Lung (tissue), 12 donors: ENCODE results near the gene RPP30. TPM values are rescaled to one million over a fixed set of nuclear protein-coding genes. Genes with fewer than 3 reads are reported as not detected.

Source experiments
- ATAC-seq: fragments of 200-7000 bp; cut with Tn5 transposase; one replicate; pipeline ENCODE4 v1.9.1; 2020; ENCODE audit warnings: moderate number of reproducible peaks; ENCODE audit not compliant: insufficient read depth, low FRiP score
- DNase-seq, 3 donors: peaks; one replicate each; pipeline ENCODE4 v3.0.0-alpha.2; 2013 to 2017
- H3K27ac ChIP-seq, 2 donors: one replicate each; pipeline ENCODE4 v1.5.1; 2013; ENCODE audit warnings: mild to moderate bottlenecking in 2 of 2, moderate library complexity in 2 of 2, control low read depth in 1 of 2, inconsistent platforms in 1 of 2, low read depth in 1 of 2, low read length in 1 of 2
- H3K27me3 ChIP-seq, 3 donors: one replicate each; pipeline ENCODE4 v1.5.1; 2013; ENCODE audit warnings: low read length in 2 of 3; ENCODE audit not compliant: control insufficient read depth in 3 of 3, insufficient read depth in 3 of 3
- H3K36me3 ChIP-seq, 4 donors: one replicate each; pipeline ENCODE4 v1.5.1; 2013; ENCODE audit warnings: low read length in 4 of 4, mild to moderate bottlenecking in 1 of 4, moderate library complexity in 1 of 4; ENCODE audit not compliant: control insufficient read depth in 4 of 4, insufficient read depth in 4 of 4
- H3K4me1 ChIP-seq, 5 donors: one replicate each; pipeline ENCODE4 v1.5.1; 2013; ENCODE audit warnings: low read length in 5 of 5, mild to moderate bottlenecking in 2 of 5, moderate library complexity in 1 of 5; ENCODE audit not compliant: control insufficient read depth in 5 of 5, insufficient read depth in 5 of 5
- H3K4me3 ChIP-seq: one replicate; pipeline ENCODE4 v1.5.1; 2013; ENCODE audit warnings: mild to moderate bottlenecking, control low read depth, moderate library complexity
- H3K9ac ChIP-seq, 2 donors: one replicate each; pipeline ENCODE4 v1.5.1; 2013; ENCODE audit warnings: low read length in 2 of 2, control low read depth in 1 of 2; ENCODE audit not compliant: insufficient read depth in 1 of 2
- H3K9me3 ChIP-seq, 4 donors: one replicate each; pipeline ENCODE4 v1.5.1; 2013; ENCODE audit warnings: low read length in 3 of 4, mild to moderate bottlenecking in 1 of 4, moderate library complexity in 1 of 4; ENCODE audit not compliant: control insufficient read depth in 4 of 4, insufficient read depth in 3 of 4
- CTCF ChIP-seq: IDR thresholded peaks from 2 replicates; pipeline ENCODE4 v1.5.1; 2012; ENCODE audit warnings: mild to moderate bottlenecking; ENCODE audit errors: control extremely low read depth, extremely low read depth
- WGBS, 2 donors: extraction: QIAGEN DNeasy Blood & Tissue Kit; methylation state at CpG; one replicate each; pipeline ENCODE4 v1.1.7; 2013; 5-methylcytosine and 5-hydroxymethylcytosine counted together
- polyA plus RNA-seq, 2 donors: library from polyadenylated mRNA; stranded (reverse); fragments of 200-250 nt; gene quantifications; one replicate each; pipeline ENCODE4 v1.2.1, GENCODE V29; 2013
- total RNA-seq, 2 donors: library from RNA; depleted of rRNA in 1 of 2; stranded (reverse); fragments of >200 nt in 1 of 2; gene quantifications; one replicate each; pipeline ENCODE4 v1.2.1, GENCODE V29; 2014 to 2021
- donor health status: control.
- donor health status: control.
- donor health status: Bipolar disorder and iron deficiency.
- donor health status: healthy.
- donor health status: DM: yes; HTN: yes; CAD: no.

The RPP30 gene
- total and polyA plus RNA-seq, 4 donors: 20.7 to 43.5 (median 31.9) TPM

- peak within 1 kb of the TSS; percentile 46 for H3K4me3 ChIP-seq
- H3K4me1 ChIP-seq: peaks cover 0 to 4% (median 0%) of the 10 kb centered on the region in 5 donors
- no peak for TF ChIP-seq CTCF
- H3K27ac ChIP-seq: peak within 1 kb of the TSS in 1 of 2 donors; percentile 44
- WGBS, 2 donors: 0 to 1% methylated on average over 50 to 104 of the region's 104 CpGs
- ATAC-seq: peak; percentile 87
- peaks cover 0 to 37% (median 32%) of the 10 kb centered on the region in 3 donors for H3K27me3 ChIP-seq
- H3K9ac ChIP-seq: peak within 1 kb of the TSS in 1 of 2 donors; percentile 62
- H3K9me3 ChIP-seq: no peaks in the 10 kb centered on the region
- peak; percentile 73 to 79 (median 73) for DNase-seq
- H3K36me3 ChIP-seq: no peaks in the 10 kb centered on the region
Measured at GRCh38 chr10:90857635-90858460, 13.9 kb upstream of the RPP30 start, which contains the start of gene HTR7. Gene HTR7, minus strand, starts transcription at chr10:90858039. Its CDS starts 368 bp downstream, at chr10:90857671.

GRCh38 chr10:90858461-90858968 lies 13.3 kb upstream of the RPP30 start:
- no peak overlapping the region for H3K4me3 ChIP-seq
- DNase-seq (no peak), ATAC-seq (no peak)
- WGBS, 2 donors: 36 to 37% methylated on average over 10 of the region's 10 CpGs
- no peak overlapping the region for H3K27ac ChIP-seq
- peaks cover 0 to 37% (median 32%) of the 10 kb centered on the region in 3 donors for H3K27me3 ChIP-seq
- peaks cover 0 to 4% (median 0%) of the 10 kb centered on the region in 5 donors for H3K4me1 ChIP-seq
- no peak for TF ChIP-seq CTCF
- H3K9me3 ChIP-seq: no peaks in the 10 kb centered on the region
- no peaks in the 10 kb centered on the region for H3K36me3 ChIP-seq
- peak overlapping the region in 1 of 2 donors; percentile 62 for H3K9ac ChIP-seq

GRCh38 chr10:90859321-90859751 lies 12.4 kb upstream of the RPP30 start:
- 66 to 68% methylated on average over 5 of the region's 5 CpGs for WGBS, 2 donors
- no peaks in the 10 kb centered on the region for H3K9me3 ChIP-seq
- H3K4me1 ChIP-seq: peaks cover 0 to 4% (median 0%) of the 10 kb centered on the region in 5 donors
- no peak for TF ChIP-seq CTCF
- H3K27me3 ChIP-seq: peaks cover 0 to 36% (median 31%) of the 10 kb centered on the region in 3 donors
- no peak overlapping the region for H3K27ac ChIP-seq
- no peak for ATAC-seq
- H3K36me3 ChIP-seq: no peaks in the 10 kb centered on the region
- DNase-seq: no peak
- H3K9ac ChIP-seq: no peak overlapping the region
- H3K4me3 ChIP-seq: no peak overlapping the region
